DOHH2 (cell line): Measurements from ENCODE around the gene ANO4.

Experiments used
- CTCF ChIP-seq: fragments of 200-600 bp; sonication (generic); IDR thresholded peaks from one replicate; pipeline ENCODE4 v1.5.1; 2014; ENCODE audit warnings: antibody characterized with exemption, mild to moderate bottlenecking, low read depth, low read length; ENCODE audit not compliant: poor library complexity, severe bottlenecking
- EZH2phosphoT487 ChIP-seq: fragments of 200-600 bp; sonication (generic); IDR thresholded peaks from 2 replicates; pipeline ENCODE4 v1.6.1; 2017; ENCODE audit warnings: borderline replicate concordance, mild to moderate bottlenecking, antibody characterized with exemption, low read length, moderate library complexity, mixed read lengths

DNA sequence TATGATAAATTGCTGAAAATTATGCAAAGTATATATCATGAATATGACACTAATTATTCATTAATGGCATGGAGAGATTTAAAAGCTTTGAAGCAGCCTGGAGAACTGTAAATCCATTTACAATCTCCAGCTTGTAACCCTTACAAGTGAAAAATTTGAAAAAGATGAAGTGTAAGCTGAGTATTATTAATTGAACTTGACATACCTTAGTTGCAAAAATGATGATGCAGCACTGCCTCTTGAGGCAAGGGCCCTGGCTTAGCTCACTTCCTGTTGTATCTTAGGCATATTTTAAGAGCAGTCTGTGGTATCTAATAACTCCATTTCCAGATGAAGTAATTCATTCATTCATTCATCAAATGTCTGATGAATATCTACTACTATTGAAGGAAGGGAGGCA lies 158.6 kb downstream of the ANO4 start:
- TF ChIP-seq CTCF (no peak), EZH2phosphoT487 (no peak)
